BLaER1 treated with 17β-estradiol and CSF1 and Interleukin-3, amounts not matched to agents 10 nM and 100 nM (cell line): ENCODE measurements around the gene EP300.
"Not testable (repeated sequence)": the region's sequence is repeated elsewhere in the genome, so short reads cannot be mapped to it uniquely, and the experiment has no call there.

ENCODE experiments used
- H3K27ac ChIP-seq, 11 experiments: shearing (Covaris generic); formaldehyde crosslinking; 2 replicates each; pipeline ENCODE4 v1.8.1; 2022
- H3K27me3 ChIP-seq, 11 experiments: shearing (Covaris generic); formaldehyde crosslinking; 2 replicates each; pipeline ENCODE4 v1.8.1; 2022
- H3K36me3 ChIP-seq, 11 experiments: shearing (Covaris generic); formaldehyde crosslinking; 2 replicates each; pipeline ENCODE4 v1.8.1; 2022
- H3K4me1 ChIP-seq, 10 experiments: shearing (Covaris generic); formaldehyde crosslinking; 2 replicates each; pipeline ENCODE4 v1.8.1; 2022
- H3K4me2 ChIP-seq, 11 experiments: shearing (Covaris generic); formaldehyde crosslinking; 2 replicates each; pipeline ENCODE4 v1.8.1; 2022
- H3K4me3 ChIP-seq, 10 experiments: shearing (Covaris generic); formaldehyde crosslinking; 2 replicates each; pipeline ENCODE4 v1.8.1; 2022
- H3K9ac ChIP-seq, 11 experiments: shearing (Covaris generic); formaldehyde crosslinking; 2 replicates each; pipeline ENCODE4 v1.8.1; 2022
- H3K9me3 ChIP-seq, 11 experiments: shearing (Covaris generic); formaldehyde crosslinking; replicated peaks in 1 of 11; 2 replicates each; pipeline ENCODE4 v1.8.1; 2022
- H4K20me1 ChIP-seq, 11 experiments: shearing (Covaris generic); formaldehyde crosslinking; 2 replicates each; pipeline ENCODE4 v1.8.1; 2022
- Cebpa-rat ChIP-seq, 11 experiments: shearing (Covaris generic); IDR thresholded peaks; 2 replicates each; pipeline ENCODE4 v1.8.1; 2022

Gene EP300

GRCh38 chr22:41096391-41096790 lies 4.0 kb downstream of the EP300 start:
- no peak for TF ChIP-seq Cebpa-rat (IDR thresholded peaks at IDR 0.05)
- Histone ChIP-seq H3K4me2 (peak overlapping the region; percentile 42 to 97 (median 88)), H3K9ac (peak overlapping the region in 2 of 11 experiments; percentile 2 to 27; a peak in 3 of 22 replicates), H3K4me3 (no peak overlapping the region; a peak in 1 of 20 replicates), H3K27ac (no peak overlapping the region), H4K20me1 (peaks cover 79 to 89% (median 86%) of the 10 kb centered on the region in 11 experiments), H3K36me3 (peaks cover 13 to 48% (median 39%) of the 10 kb centered on the region in 11 experiments; a peak in 20 of 22 replicates), H3K4me1 (peaks cover 25 to 62% (median 36%) of the 10 kb centered on the region in 10 experiments), H3K27me3 (no peaks in the 10 kb centered on the region), H3K9me3 (no peaks in the 10 kb centered on the region)

- Histone ChIP-seq H3K4me2 (peak overlapping the region; percentile 42 to 97 (median 88); a peak in 21 of 22 replicates), H3K9ac (peak overlapping the region in 3 of 11 experiments; percentile 2 to 27 (median 13); a peak in 3 of 22 replicates), H3K4me3 (no peak overlapping the region), H4K20me1 (peaks cover 84 to 94% (median 90%) of the 10 kb centered on the region in 11 experiments), H3K4me1 (peaks cover 25 to 67% (median 36%) of the 10 kb centered on the region in 10 experiments), H3K36me3 (peaks cover 14 to 51% (median 44%) of the 10 kb centered on the region in 11 experiments; a peak in 20 of 22 replicates), H3K9me3 (no peaks in the 10 kb centered on the region), H3K27me3 (no peaks in the 10 kb centered on the region), H3K27ac (no peak overlapping the region)
- TF ChIP-seq Cebpa-rat (IDR thresholded peaks at IDR 0.05), result no peak
Measured at GRCh38 chr22:41096841-41097240, 4.4 kb downstream of the EP300 start.

- H3K9me3 ChIP-seq, result no peaks in the 10 kb centered on the region
- H3K9ac ChIP-seq, result peak overlapping the region in 1 of 11 experiments; percentile 42; a peak in 1 of 22 replicates
- H3K27me3 ChIP-seq, result no peaks in the 10 kb centered on the region
- peaks cover 25 to 89% (median 36%) of the 10 kb centered on the region in 10 experiments for H3K4me1 ChIP-seq
- no peak overlapping the region for H3K27ac ChIP-seq
- peaks cover 30 to 71% (median 64%) of the 10 kb centered on the region in 11 experiments; a peak in 20 of 22 replicates for H3K36me3 ChIP-seq
- no peak overlapping the region for H3K4me2 ChIP-seq
- no peak overlapping the region for H3K4me3 ChIP-seq
- no peak for TF ChIP-seq Cebpa-rat (IDR thresholded peaks at IDR 0.05)
- peaks cover 100% of the 10 kb centered on the region in 11 experiments for H4K20me1 ChIP-seq
Measured at GRCh38 chr22:41099036-41099435, 6.6 kb downstream of the EP300 start.

- Histone ChIP-seq H3K27me3 (no peaks in the 10 kb centered on the region), H3K36me3 (peaks cover 54 to 86% (median 75%) of the 10 kb centered on the region in 11 experiments), H3K9ac (peak overlapping the region in 2 of 11 experiments; percentile 10 to 34; a peak in 2 of 22 replicates), H4K20me1 (peaks cover 98 to 100% (median 100%) of the 10 kb centered on the region in 11 experiments), H3K4me2 (peak overlapping the region in 2 of 11 experiments; percentile 29 to 31; a peak in 2 of 22 replicates), H3K4me3 (no peak overlapping the region), H3K9me3 (no peaks in the 10 kb centered on the region), H3K4me1 (peaks cover 0 to 57% (median 0%) of the 10 kb centered on the region in 10 experiments; a peak in 5 of 20 replicates), H3K27ac (peak overlapping the region in 1 of 11 experiments; percentile 10; a peak in 1 of 22 replicates)
- TF ChIP-seq Cebpa-rat (IDR thresholded peaks at IDR 0.05), result no peak
Measured at GRCh38 chr22:41106122-41106968, 14.0 kb downstream of the EP300 start.

- peaks cover 57 to 86% (median 76%) of the 10 kb centered on the region in 11 experiments for H3K36me3 ChIP-seq
Measured at GRCh38 chr22:41106969-41107325, 14.6 kb downstream of the EP300 start.

GRCh38 chr22:41110968-41111367 lies 18.6 kb downstream of the EP300 start:
- H3K36me3 ChIP-seq, result peaks cover 72 to 92% (median 85%) of the 10 kb centered on the region in 11 experiments
- no peaks in the 10 kb centered on the region for H3K27me3 ChIP-seq
- no peak overlapping the region for H3K27ac ChIP-seq
- peaks cover 93 to 100% (median 100%) of the 10 kb centered on the region in 11 experiments for H4K20me1 ChIP-seq
- H3K9ac ChIP-seq, result no peak overlapping the region
- H3K4me1 ChIP-seq, result peaks cover 0 to 23% (median 0%) of the 10 kb centered on the region in 10 experiments; a peak in 3 of 20 replicates
- TF ChIP-seq Cebpa-rat (IDR thresholded peaks at IDR 0.05), result no peak
- no peak overlapping the region for H3K4me3 ChIP-seq
- peaks cover 0 to 14% (median 5%) of the 10 kb centered on the region in 11 experiments; a peak in 8 of 22 replicates for H3K9me3 ChIP-seq
- H3K4me2 ChIP-seq, result no peak overlapping the region

More at GRCh38 chr22:41106969-41107325, 14.6 kb downstream of the EP300 start:
- peaks cover 98 to 100% (median 100%) of the 10 kb centered on the region in 11 experiments for H4K20me1 ChIP-seq
- peaks cover 0 to 51% (median 0%) of the 10 kb centered on the region in 10 experiments; a peak in 5 of 20 replicates for H3K4me1 ChIP-seq
- not testable (repeated sequence) for H3K27me3 ChIP-seq, H3K4me3 ChIP-seq, H3K9me3 ChIP-seq
- 0 out of 22 replicates have a peak overlapping the region, but pooled peaks of 1 of the 11 experiments have one; percentile 10 for H3K27ac ChIP-seq
- H3K4me2 ChIP-seq, result peak overlapping the region in 1 of 11 experiments; percentile 29; a peak in 1 of 22 replicates
- peak overlapping the region in 2 of 11 experiments; percentile 10 to 34; a peak in 2 of 22 replicates for H3K9ac ChIP-seq

GRCh38 chr22:41116342-41116741 lies 23.9 kb downstream of the EP300 start:
- Histone ChIP-seq H3K9me3 (peaks cover 0 to 16% (median 5%) of the 10 kb centered on the region in 11 experiments; a peak in 8 of 22 replicates), H3K27ac (no peak overlapping the region), H3K36me3 (peaks cover 89 to 100% (median 94%) of the 10 kb centered on the region in 11 experiments), H3K4me2 (no peak overlapping the region), H3K4me1 (peaks cover 0 to 13% (median 0%) of the 10 kb centered on the region in 10 experiments; a peak in 2 of 20 replicates), H3K9ac (no peak overlapping the region), H3K27me3 (no peaks in the 10 kb centered on the region), H4K20me1 (peaks cover 94 to 100% (median 100%) of the 10 kb centered on the region in 11 experiments), H3K4me3 (no peak overlapping the region)
- TF ChIP-seq Cebpa-rat (IDR thresholded peaks at IDR 0.05), result no peak

GRCh38 chr22:41117127-41117965 lies 25.0 kb downstream of the EP300 start:
- Histone ChIP-seq H4K20me1 (peaks cover 93 to 100% (median 100%) of the 10 kb centered on the region in 11 experiments), H3K9ac (no peak overlapping the region), H3K27ac (no peak overlapping the region), H3K27me3 (no peaks in the 10 kb centered on the region), H3K4me1 (peaks cover 0 to 13% (median 0%) of the 10 kb centered on the region in 10 experiments; a peak in 2 of 20 replicates), H3K9me3 (peaks cover 0 to 16% (median 5%) of the 10 kb centered on the region in 11 experiments; a peak in 8 of 22 replicates), H3K4me3 (no peak overlapping the region), H3K36me3 (peaks cover 90 to 100% (median 94%) of the 10 kb centered on the region in 11 experiments), H3K4me2 (no peak overlapping the region)
- no peak for TF ChIP-seq Cebpa-rat (IDR thresholded peaks at IDR 0.05)
